Measurements from ENCODE around the gene DIS3L2. TPM values are rescaled to one million over a fixed set of nuclear protein-coding genes. Genes with fewer than 3 reads are reported as not detected.

The DIS3L2 gene
- total RNA-seq, 1 donor from 2014 or later: 24.0 TPM

- no peaks in the 10 kb centered on the region for H4K20me1 ChIP-seq (ENCODE audit: insufficient read depth, low read length)
- H3K36me3 ChIP-seq (ENCODE audit: insufficient read depth, low read length): no peaks in the 10 kb centered on the region
- H3K27me3 ChIP-seq (ENCODE audit: insufficient read depth, low read length): no peaks in the 10 kb centered on the region
- no peaks in the 10 kb centered on the region for H3K4me1 Mint-ChIP-seq (ENCODE audit: low read depth, unreplicated experiment)
- H3K4me2 ChIP-seq (ENCODE audit: low read length): no peak overlapping the region
- no peak overlapping the region for H2AFZ ChIP-seq (ENCODE audit: low read depth, low read length)
- no peak overlapping the region for H3K4me3 ChIP-seq (ENCODE audit: insufficient read depth, low read depth, low read length)
- TF ChIP-seq CTCF (IDR thresholded peaks at IDR 0.05; ENCODE audit: insufficient read depth, low read depth, low read length) (no peak), EZH2 (IDR thresholded peaks at IDR 0.05; ENCODE audit: insufficient read depth, low read length) (no peak)
- FAIRE-seq (no peak), DNase-seq (ENCODE audit: low read depth) (no peak)
- H3K9me3 Mint-ChIP-seq (ENCODE audit: unreplicated experiment): peaks cover 4% of the 10 kb centered on the region
- H3K4me1 ChIP-seq (ENCODE audit: insufficient read depth, low read length): no peaks in the 10 kb centered on the region
- H3K79me2 ChIP-seq (ENCODE audit: insufficient read depth, low read length): no peaks in the 10 kb centered on the region
- no peaks in the 10 kb centered on the region for H3K9me3 ChIP-seq (ENCODE audit: insufficient read depth, low read depth, low read length)
- H3K27ac ChIP-seq (ENCODE audit: low read depth, low read length): no peak overlapping the region
- peaks cover 7% of the 10 kb centered on the region for H3K27me3 Mint-ChIP-seq (ENCODE audit: low read depth, unreplicated experiment)
- H3K27ac Mint-ChIP-seq (ENCODE audit: unreplicated experiment): no peak overlapping the region
- no peak overlapping the region for H3K4me3 Mint-ChIP-seq (ENCODE audit: unreplicated experiment)
- no peak overlapping the region for H3K9ac ChIP-seq (ENCODE audit: low read length)
- peaks cover 9% of the 10 kb centered on the region for H3K36me3 Mint-ChIP-seq (ENCODE audit: low read depth, unreplicated experiment)
These were observed 377.9 kb downstream of the DIS3L2 start for GRCh38 chr2:232339121-232340081.

GRCh38 chr2:232340171-232340935 lies 378.8 kb downstream of the DIS3L2 start:
- Histone ChIP-seq H3K79me2 (ENCODE audit: insufficient read depth, low read length) (no peaks in the 10 kb centered on the region), H3K36me3 (ENCODE audit: insufficient read depth, low read length) (no peaks in the 10 kb centered on the region), H3K4me1 (ENCODE audit: insufficient read depth, low read length) (no peaks in the 10 kb centered on the region), H3K9ac (ENCODE audit: low read length) (no peak overlapping the region), H3K27me3 (ENCODE audit: insufficient read depth, low read length) (no peaks in the 10 kb centered on the region), H3K4me3 (ENCODE audit: insufficient read depth, low read depth, low read length) (no peak overlapping the region), H3K9me3 (ENCODE audit: insufficient read depth, low read depth, low read length) (no peaks in the 10 kb centered on the region), H3K4me2 (ENCODE audit: low read length) (no peak overlapping the region), H4K20me1 (ENCODE audit: insufficient read depth, low read length) (no peaks in the 10 kb centered on the region), H2AFZ (ENCODE audit: low read depth, low read length) (no peak overlapping the region), H3K27ac (ENCODE audit: low read depth, low read length) (no peak overlapping the region)
- no peak for TF ChIP-seq EZH2 (IDR thresholded peaks at IDR 0.05; ENCODE audit: insufficient read depth, low read length)
- TF ChIP-seq CTCF (IDR thresholded peaks at IDR 0.05; ENCODE audit: insufficient read depth, low read depth, low read length): no peak
- Mint-ChIP-seq H3K27me3 (ENCODE audit: low read depth, unreplicated experiment) (peaks cover 7% of the 10 kb centered on the region), H3K4me3 (ENCODE audit: unreplicated experiment) (no peak overlapping the region), H3K4me1 (ENCODE audit: low read depth, unreplicated experiment) (no peaks in the 10 kb centered on the region), H3K9me3 (ENCODE audit: unreplicated experiment) (peaks cover 4% of the 10 kb centered on the region), H3K36me3 (ENCODE audit: low read depth, unreplicated experiment) (peaks cover 9% of the 10 kb centered on the region), H3K27ac (ENCODE audit: unreplicated experiment) (no peak overlapping the region)
- DNase-seq (ENCODE audit: low read depth) (no peak), FAIRE-seq (no peak)
